Measurements from ENCODE around the gene APOBEC3G. TPM values are rescaled to one million over a fixed set of nuclear protein-coding genes. Genes with fewer than 3 reads are reported as not detected.

The APOBEC3G gene
- total and polyA plus RNA-seq, 2 of the 4 experiments (the other 2 are of a cell fraction): 5.3 to 7.0 TPM

- no peak overlapping the region for H2BK5ac ChIP-seq (ENCODE audit: low read depth, low read length, poor library complexity, severe bottlenecking)
- H2AFZ ChIP-seq (replicated peaks; ENCODE audit: low read length, poor library complexity): no peak overlapping the region
- no peak overlapping the region for H2BK120ac ChIP-seq (ENCODE audit: low read depth, low read length)
- no peak overlapping the region for H2AK9ac ChIP-seq (replicated peaks; ENCODE audit: low read depth, low read length, poor library complexity)
- no peaks in the 10 kb centered on the region for H3K9me1 ChIP-seq (ENCODE audit: insufficient read depth, low read length)
- POLR2A ChIA-PET (ENCODE audit: unreplicated experiment): interaction anchor here (0.6 kb wide), 1 partner anchor 50 kb away, joined by 5 read pairs; no protein-coding TSS in a partner anchor
- H4K5ac ChIP-seq (ENCODE audit: low read depth, low read length): no peak overlapping the region
- DNase-seq: no peak
- no peak overlapping the region for H2BK15ac ChIP-seq (ENCODE audit: low read depth, low read length)
- H3K79me1 ChIP-seq (ENCODE audit: low read depth in 1 of 2, low read length in 2 of 2): no peaks in the 10 kb centered on the region
- no peak overlapping the region for H3K4me3 ChIP-seq (ENCODE audit: insufficient read depth, low read depth, low read length)
- H4K8ac ChIP-seq (ENCODE audit: low read depth in 2 of 2, low read length in 2 of 2): no peak overlapping the region
- WGBS, 2 experiments (ENCODE audit: extremely low coverage in 2 of 2, insufficient read length in 1 of 2): 44% methylated on average over 7 of the region's 13 CpGs; no CpG with 5 or more reads in 1 of the 2 experiments
- H3K9me3 ChIP-seq (ENCODE audit: control insufficient read depth, insufficient read depth, low read length): no peaks in the 10 kb centered on the region
- no peak overlapping the region for H3K18ac ChIP-seq (ENCODE audit: low read depth, low read length)
- no peak overlapping the region for H3K4me2 ChIP-seq (ENCODE audit: low read depth, low read length)
- CTCF ChIA-PET: interaction anchor here (0.6 kb wide), 1 partner anchor 226 kb away, joined by 3 read pairs; no protein-coding TSS in a partner anchor
- no peak overlapping the region for H3K56ac ChIP-seq (ENCODE audit: extremely low read depth, insufficient read depth, low read length)
- no peaks in the 10 kb centered on the region for H3K36me3 ChIP-seq (ENCODE audit: control insufficient read depth, insufficient read depth, low read length)
- H3K4ac ChIP-seq (ENCODE audit: low read depth, low read length): no peak overlapping the region
- H3K14ac ChIP-seq (replicated peaks; ENCODE audit: low read depth, low read length): no peak overlapping the region
- H2AK5ac ChIP-seq (ENCODE audit: low read depth, low read length): no peak overlapping the region
- no TSS peak for BruUV-seq (replicated peaks)
- no peak overlapping the region for H3K9ac ChIP-seq (ENCODE audit: low read depth, low read length)
- no peaks in the 10 kb centered on the region for H3K4me1 ChIP-seq (ENCODE audit: control insufficient read depth, insufficient read depth, low read length)
- no peak overlapping the region for H3K27ac ChIP-seq (ENCODE audit: insufficient read depth, low read length)
- no peaks in the 10 kb centered on the region for H4K20me1 ChIP-seq (ENCODE audit: insufficient read depth, low read length)
- intact Hi-C loops (cut with micrococcal nuclease) (no loop called here), in situ Hi-C loops (cut with MboI; ENCODE audit: low sequenced_read_pairs) (no loop called here), dilution Hi-C loops (cut with HindIII; ENCODE audit: low sequenced_read_pairs, unreplicated experiment) (no loop called here)
- no peak for TF ChIP-seq BHLHE40 (IDR thresholded peaks at IDR 0.05; ENCODE audit: low read depth, low read length)
- TF ChIP-seq CTCF (conservative IDR thresholded peaks at IDR 0.05; ENCODE audit: low read depth, low read length): no peak
- no peak for TF ChIP-seq RFX5 (IDR thresholded peaks at IDR 0.05; ENCODE audit: low read depth, low read length)
- no peak for TF ChIP-seq CEBPB (IDR thresholded peaks at IDR 0.05; ENCODE audit: low read depth, low read length)
- TF ChIP-seq NFE2L2 (IDR thresholded peaks at IDR 0.05; ENCODE audit: low read depth, low read length): no peak
- TF ChIP-seq CHD1 (IDR thresholded peaks at IDR 0.05; ENCODE audit: low read depth, low read length): no peak
- TF ChIP-seq ELK1 (IDR thresholded peaks at IDR 0.05; ENCODE audit: borderline replicate concordance, low read depth, low read length): no peak
- TF ChIP-seq RAD21 (IDR thresholded peaks at IDR 0.05; ENCODE audit: low read length): no peak
- no peak for TF ChIP-seq SMC3 (IDR thresholded peaks at IDR 0.05; ENCODE audit: low read depth, low read length)
- no peak for TF ChIP-seq RCOR1 (IDR thresholded peaks at IDR 0.05; ENCODE audit: insufficient replicate concordance, low read length)
- H4K91ac ChIP-seq (ENCODE audit: insufficient read depth, low read depth, low read length): no peak overlapping the region
- no peak overlapping the region for H2BK20ac ChIP-seq (ENCODE audit: low read depth, low read length)
- no peak overlapping the region for H3K23ac ChIP-seq (ENCODE audit: low read depth, low read length)
- peaks cover 25% of the 10 kb centered on the region for H3K27me3 ChIP-seq (ENCODE audit: control insufficient read depth, insufficient read depth, low read length)
- ATAC-seq (ENCODE audit: low read depth): no peak
These were observed 8.9 kb upstream of the APOBEC3G start for GRCh38 chr22:39068033-39068785.
